ENCODE data around the gene PDGFRB.

GRCh38 chr5:150065886-150066285, 89.8 kb downstream of the PDGFRB start:
- TF ChIP-seq, protein P1, sequence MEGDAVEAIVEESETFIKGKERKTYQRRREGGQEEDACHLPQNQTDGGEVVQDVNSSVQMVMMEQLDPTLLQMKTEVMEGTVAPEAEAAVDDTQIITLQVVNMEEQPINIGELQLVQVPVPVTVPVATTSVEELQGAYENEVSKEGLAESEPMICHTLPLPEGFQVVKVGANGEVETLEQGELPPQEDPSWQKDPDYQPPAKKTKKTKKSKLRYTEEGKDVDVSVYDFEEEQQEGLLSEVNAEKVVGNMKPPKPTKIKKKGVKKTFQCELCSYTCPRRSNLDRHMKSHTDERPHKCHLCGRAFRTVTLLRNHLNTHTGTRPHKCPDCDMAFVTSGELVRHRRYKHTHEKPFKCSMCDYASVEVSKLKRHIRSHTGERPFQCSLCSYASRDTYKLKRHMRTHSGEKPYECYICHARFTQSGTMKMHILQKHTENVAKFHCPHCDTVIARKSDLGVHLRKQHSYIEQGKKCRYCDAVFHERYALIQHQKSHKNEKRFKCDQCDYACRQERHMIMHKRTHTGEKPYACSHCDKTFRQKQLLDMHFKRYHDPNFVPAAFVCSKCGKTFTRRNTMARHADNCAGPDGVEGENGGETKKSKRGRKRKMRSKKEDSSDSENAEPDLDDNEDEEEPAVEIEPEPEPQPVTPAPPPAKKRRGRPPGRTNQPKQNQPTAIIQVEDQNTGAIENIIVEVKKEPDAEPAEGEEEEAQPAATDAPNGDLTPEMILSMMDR (IDR thresholded peaks at IDR 0.05; ENCODE audit: low read depth, low read length), result no peak
- TF ChIP-seq EZH2phosphoT487 (IDR thresholded peaks at IDR 0.05; ENCODE audit: low read depth), result no peak
